ENCODE data around the gene GAPT. TPM values are rescaled to one million over a fixed set of nuclear protein-coding genes. Genes with fewer than 3 reads are reported as not detected.

GAPT gene
- total and polyA plus RNA-seq, 2 experiments from 2014 or later, result not detected

- no peak for DNase-seq (ENCODE audit: low read depth in 1 of 2, low spot score in 1 of 2)
- H3K9me3 ChIP-seq (ENCODE audit: low read depth), result no peaks in the 10 kb centered on the region
- no peaks in the 10 kb centered on the region for H3K4me1 ChIP-seq (ENCODE audit: low read depth)
- no peaks in the 10 kb centered on the region for H3K36me3 ChIP-seq
- no peak for TF ChIP-seq CTCF (IDR thresholded peaks at IDR 0.05; ENCODE audit: low read depth, low read length)
- no peak overlapping the region for H3K4me3 ChIP-seq
- H3K27ac ChIP-seq, result no peak overlapping the region
- no peaks in the 10 kb centered on the region for H3K27me3 ChIP-seq
Observed at GRCh38 chr5:58503390-58504046, 12.3 kb downstream of the GAPT start.

- TF ChIP-seq CTCF (IDR thresholded peaks at IDR 0.05; ENCODE audit: low read depth, low read length), result no peak
- no peaks in the 10 kb centered on the region for H3K27me3 ChIP-seq
- H3K36me3 ChIP-seq, result no peaks in the 10 kb centered on the region
- H3K9me3 ChIP-seq (ENCODE audit: low read depth), result no peaks in the 10 kb centered on the region
- H3K4me1 ChIP-seq (ENCODE audit: low read depth), result no peaks in the 10 kb centered on the region
- no peak for DNase-seq (ENCODE audit: low read depth in 1 of 2, low spot score in 1 of 2)
- H3K27ac ChIP-seq, result no peak overlapping the region
- no peak overlapping the region for H3K4me3 ChIP-seq
Observed at GRCh38 chr5:58504766-58505165, 13.5 kb downstream of the GAPT start.

- DNase-seq (ENCODE audit: low read depth in 1 of 2, low spot score in 1 of 2), result no peak
- H3K36me3 ChIP-seq, result no peaks in the 10 kb centered on the region
- TF ChIP-seq CTCF (IDR thresholded peaks at IDR 0.05; ENCODE audit: low read depth, low read length), result no peak
Observed at GRCh38 chr5:58505502-58505901, 14.3 kb downstream of the GAPT start.

GRCh38 chr5:58505971-58506640 lies 14.9 kb downstream of the GAPT start:
- Histone ChIP-seq H3K27ac (no peak overlapping the region), H3K36me3 (no peaks in the 10 kb centered on the region), H3K27me3 (no peaks in the 10 kb centered on the region), H3K4me3 (no peak overlapping the region), H3K4me1 (ENCODE audit: low read depth) (no peaks in the 10 kb centered on the region), H3K9me3 (ENCODE audit: low read depth) (no peaks in the 10 kb centered on the region)
- DNase-seq (ENCODE audit: low read depth in 1 of 2, low spot score in 1 of 2), result no peak
- TF ChIP-seq CTCF (IDR thresholded peaks at IDR 0.05; ENCODE audit: low read depth, low read length), result no peak

More at GRCh38 chr5:58505502-58505901, 14.3 kb downstream of the GAPT start:
- H3K27me3 ChIP-seq, result no peaks in the 10 kb centered on the region
- no peak overlapping the region for H3K4me3 ChIP-seq
- no peaks in the 10 kb centered on the region for H3K9me3 ChIP-seq (ENCODE audit: low read depth)
- no peak overlapping the region for H3K27ac ChIP-seq
- no peaks in the 10 kb centered on the region for H3K4me1 ChIP-seq (ENCODE audit: low read depth)

- Histone ChIP-seq H3K4me3 (no peak overlapping the region), H3K27ac (no peak overlapping the region), H3K36me3 (no peaks in the 10 kb centered on the region), H3K27me3 (no peaks in the 10 kb centered on the region), H3K4me1 (ENCODE audit: low read depth) (no peaks in the 10 kb centered on the region), H3K9me3 (ENCODE audit: low read depth) (no peaks in the 10 kb centered on the region)
- DNase-seq (ENCODE audit: low read depth in 1 of 2, low spot score in 1 of 2), result no peak
- no peak for TF ChIP-seq CTCF (IDR thresholded peaks at IDR 0.05; ENCODE audit: low read depth, low read length)
Observed at GRCh38 chr5:58507715-58508114, 16.5 kb downstream of the GAPT start.
